HG03196 (cell line): ENCODE data around the gene MVD.
"Not testable (repeated sequence)": the region's sequence is repeated elsewhere in the genome, so short reads cannot be mapped to it uniquely, and the experiment has no call there.

Source experiments
- ATAC-seq: cut with Tn5 transposase; IDR thresholded peaks from one replicate; pipeline ENCODE4 v1.9.1; 2021; ENCODE audit not compliant: unreplicated experiment

MVD gene

DNA sequence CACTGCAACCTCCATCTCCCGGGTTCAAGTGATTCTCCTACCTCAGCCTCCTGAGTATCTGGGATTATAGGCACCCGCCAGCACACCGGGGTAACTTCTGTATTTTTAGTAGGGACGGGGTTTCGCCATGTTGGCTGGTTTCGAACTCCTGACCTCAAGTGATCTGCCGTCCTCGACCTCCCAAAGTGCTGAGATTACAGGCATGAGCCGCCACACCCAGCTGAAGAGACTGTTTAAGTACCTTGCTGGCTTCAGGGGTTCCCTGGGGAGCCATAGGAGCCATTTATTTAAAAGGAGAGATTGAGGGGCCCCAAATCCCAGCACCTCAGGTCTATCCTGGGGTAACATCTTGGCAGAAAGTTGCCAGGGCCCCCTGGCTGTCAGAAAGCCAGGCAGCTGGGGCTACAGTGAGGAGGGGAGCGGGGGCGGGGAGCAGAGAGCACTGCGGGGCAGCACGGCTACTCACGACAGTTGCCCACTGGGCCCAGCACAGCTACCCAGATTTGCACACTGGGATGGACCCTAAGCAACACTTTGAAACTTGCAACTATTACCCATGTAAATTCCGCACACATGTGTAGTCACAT, 21.8 kb upstream of the MVD start:
- no peak for ATAC-seq

DNA sequence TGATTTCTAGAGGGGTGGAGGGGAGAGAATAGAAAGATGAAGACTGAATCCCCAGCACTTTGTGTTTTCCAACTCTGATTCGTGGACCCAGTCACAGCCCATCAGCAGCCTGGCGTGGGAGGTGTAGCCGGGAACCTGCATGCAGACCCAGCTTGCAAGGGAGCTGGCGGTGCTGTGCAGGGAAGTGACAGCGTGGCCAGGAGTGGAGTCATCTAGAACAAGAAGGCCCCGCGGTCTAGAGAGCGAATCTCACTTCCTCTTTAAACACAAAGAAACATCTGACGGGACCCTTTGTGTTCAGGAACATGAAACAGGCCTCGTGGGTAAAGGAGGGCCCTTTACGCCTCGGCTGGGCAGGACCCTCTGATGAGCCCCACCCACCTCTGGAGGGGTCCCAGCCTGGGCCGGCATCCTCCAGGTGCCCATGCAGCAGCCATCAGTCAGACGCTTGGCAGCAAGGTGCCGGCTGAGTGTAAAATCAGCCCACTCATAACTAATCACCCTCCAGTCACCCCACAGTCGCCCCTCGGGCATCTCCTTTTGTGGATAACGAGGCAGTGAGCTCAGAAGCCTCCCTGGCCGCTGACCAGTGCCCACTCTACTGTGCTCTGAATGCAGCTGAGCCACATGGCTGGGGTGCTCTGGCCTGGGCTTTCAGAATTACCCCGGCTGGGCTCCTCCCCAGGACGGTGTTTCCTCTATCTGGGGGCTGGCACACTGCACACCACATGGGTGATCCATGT, 19.0 kb upstream of the MVD start:
- ATAC-seq: peak; percentile 63

DNA sequence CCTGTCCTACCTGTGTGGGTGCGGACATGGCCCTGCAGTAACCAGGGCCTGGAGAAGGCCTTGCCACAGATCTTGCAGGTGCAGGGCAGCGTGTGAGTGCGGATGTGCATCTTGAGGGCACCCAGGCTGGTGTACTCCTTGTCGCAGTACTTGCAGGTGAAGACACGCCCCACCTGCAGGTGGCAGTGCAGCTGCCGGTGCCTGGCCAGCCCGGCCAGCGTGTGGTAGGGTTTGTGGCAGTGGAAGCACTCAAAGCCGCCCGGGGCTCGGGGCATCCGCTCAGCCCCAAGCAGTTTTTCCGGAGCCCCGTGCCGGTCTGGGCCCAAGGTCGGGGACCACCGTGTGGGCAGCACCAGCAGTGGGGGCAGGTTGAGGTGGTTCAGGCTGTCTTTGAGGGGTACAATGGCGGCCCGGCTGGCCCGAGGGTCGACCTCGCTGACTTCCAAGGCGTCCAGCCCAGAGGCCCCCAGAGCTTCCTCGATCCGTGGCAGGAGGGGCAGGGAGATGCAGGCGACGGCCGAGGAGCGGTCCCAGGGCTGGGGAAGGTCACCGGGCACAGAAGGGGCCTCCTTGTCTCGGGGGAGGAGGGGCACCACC, 18.3 kb upstream of the MVD start:
- no peak for ATAC-seq

DNA sequence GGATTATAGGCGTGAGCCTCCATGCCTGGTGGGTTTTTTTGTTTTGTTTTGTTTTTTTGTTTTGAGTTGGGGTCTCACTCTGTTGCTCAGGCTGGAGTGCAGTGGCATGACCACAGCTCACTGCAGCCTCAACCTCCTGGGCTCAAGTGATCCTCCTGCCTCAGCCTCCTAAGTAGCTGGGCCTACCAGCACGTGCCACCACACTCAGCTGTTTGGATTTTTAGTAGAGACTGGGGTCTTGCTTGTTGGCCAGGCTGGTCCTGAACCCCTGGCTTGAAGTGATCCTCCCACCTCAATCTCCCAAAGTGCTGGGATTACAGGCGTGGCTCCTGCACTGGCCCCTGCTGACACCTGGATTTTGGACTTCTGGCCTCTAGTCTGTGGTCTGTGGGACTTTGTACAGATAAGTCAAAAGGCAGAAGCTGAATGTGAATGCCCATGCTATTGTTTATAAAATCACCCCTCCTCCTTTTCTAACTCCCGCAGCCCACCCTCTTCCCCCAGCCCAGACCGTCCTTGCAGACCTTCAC, 17.7 kb upstream of the MVD start:
- ATAC-seq: no peak

DNA sequence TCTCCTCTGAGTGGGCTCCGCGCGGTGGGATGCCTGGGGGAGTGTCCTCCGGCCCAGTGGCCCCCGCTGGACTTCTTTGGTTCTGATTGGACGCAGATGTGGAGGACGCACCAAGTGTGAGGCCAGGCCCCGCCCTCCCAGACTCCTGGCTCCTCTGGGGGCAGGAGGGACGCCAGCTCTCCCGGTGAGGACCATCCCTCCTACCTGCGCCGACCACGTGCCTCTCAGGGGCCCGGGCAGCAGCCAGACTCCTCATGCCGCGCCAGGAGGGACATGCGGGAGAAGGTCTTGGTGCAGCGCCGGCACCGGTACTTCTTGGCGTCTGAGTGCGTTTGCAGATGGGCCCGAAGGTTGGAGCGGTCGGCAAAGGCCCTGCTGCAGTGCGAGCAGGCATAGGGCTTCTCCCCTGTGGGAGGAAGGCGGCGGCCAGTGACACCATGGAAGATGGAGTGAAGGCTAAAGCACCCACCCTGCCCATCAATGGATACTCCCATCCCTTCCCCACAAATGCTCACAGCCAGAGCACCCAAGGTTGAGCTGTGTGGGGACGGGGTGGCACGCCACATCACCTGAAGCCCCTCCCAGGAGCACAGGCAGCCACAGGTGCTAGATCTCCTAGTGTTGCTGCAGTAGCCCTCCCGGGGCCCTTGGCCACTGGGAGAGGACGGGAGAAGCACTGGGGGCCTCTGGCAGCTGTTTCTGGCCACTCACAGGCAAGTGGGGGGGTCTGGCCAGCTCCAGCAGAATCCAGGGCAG, 15.5 kb upstream of the MVD start:
- no peak for ATAC-seq

DNA sequence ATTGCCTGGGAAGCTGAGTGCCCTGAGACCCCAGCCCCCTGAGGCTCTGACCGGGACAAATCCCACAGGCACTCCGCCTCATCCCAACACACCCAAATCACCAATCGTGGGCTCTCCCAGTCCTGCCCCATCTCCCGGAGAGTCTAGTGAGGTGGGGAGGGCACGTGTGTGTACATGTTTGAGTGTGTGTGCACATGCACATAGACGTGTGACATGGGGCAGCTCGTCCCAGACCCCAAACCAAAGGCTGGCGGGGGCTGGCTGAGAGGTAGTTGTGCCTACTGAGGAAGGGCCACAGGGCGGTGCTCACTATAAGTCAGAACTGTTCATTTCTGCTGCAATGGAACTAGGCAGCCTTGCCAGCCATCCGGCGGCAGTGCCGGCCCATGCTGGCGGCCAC, 14.8 kb upstream of the MVD start:
- no peak for ATAC-seq

DNA sequence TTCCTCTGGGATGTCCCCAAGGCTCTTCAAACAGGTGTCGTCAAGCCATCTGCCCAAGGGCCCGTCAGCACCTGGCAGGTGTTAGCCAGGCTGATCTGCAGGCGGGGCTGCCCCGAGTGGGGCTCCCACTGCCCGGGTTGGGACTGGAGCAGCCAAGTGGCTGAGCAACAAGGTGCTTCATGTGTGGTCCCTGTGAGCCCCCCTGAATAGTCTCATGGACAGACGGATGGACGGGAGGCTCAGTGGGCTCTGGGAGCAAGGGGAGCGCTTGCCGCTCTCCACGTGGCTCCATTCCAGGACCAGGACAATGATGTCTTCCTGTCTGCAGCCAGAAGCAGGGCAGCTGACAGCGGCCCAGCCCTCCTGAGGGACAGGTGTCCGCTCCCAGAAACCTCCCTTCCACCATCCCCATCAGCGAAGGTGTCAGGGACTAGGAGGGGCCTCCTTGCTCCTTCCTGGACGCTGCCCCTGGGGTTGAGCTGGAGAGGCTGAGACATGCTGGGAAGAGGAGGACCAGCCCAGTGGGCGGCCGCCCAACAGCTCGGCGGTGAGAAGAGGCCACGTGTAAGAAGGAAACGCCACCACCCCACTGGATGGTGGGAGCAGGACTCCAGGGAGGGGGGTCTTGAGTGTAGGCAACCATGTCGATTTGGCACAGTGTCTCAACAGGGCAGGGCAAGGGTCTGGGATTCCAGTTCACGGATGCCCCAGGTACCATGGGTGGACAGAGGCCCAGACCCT, 13.8 kb upstream of the MVD start:
- ATAC-seq: no peak

DNA sequence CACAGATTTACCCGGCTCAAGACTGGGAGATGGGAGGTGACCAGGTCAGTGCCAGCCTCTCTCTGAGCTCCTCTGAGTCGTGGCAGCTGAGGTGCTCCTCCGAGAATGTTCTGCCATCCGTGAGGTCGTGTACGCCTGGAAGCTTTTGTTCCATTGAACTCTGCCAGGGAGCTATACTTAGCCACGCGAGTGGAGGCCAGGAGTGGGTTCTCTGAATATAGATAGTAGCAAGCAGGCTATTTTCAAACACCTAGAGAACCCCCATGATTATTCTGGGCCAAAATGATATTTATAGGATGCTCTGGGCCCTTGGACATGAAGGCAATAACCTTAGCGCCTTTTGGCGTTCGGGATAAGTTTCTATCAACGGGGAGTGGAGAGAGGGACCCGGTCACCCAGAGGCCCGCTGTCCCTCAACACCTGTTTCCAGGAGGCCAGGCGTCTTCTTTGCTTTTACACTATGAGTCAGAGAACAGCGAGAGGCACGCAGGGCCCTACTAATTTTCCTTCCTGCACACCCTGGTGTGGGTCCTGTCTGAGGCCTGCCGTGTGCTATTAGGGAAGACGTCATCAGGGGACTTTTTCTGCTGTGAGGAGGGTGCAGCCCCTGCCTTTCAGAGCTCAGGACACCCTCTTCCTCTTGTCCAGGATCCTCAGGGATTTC, 11.0 kb upstream of the MVD start:
- ATAC-seq: no peak

DNA sequence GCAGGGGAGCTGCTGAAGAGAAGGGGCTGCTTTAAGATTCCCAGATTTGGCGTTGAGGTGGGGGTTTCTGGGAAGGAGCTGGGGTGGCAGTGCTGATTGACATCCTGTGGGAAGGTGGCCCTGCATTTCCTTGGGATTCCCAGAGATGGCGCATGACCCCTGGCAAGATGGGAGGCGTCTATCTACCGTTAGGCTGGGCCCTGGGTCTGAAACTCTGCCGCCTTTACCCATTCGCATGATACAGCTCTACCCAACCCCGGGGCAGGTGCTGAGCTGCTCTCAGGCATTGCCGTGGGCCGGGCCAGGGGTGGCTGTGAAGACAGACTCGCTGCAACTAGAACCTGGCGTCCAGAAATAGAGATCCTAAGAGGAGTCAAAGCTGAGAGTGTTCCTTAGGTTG, 9.9 kb upstream of the MVD start:
- no peak for ATAC-seq

DNA sequence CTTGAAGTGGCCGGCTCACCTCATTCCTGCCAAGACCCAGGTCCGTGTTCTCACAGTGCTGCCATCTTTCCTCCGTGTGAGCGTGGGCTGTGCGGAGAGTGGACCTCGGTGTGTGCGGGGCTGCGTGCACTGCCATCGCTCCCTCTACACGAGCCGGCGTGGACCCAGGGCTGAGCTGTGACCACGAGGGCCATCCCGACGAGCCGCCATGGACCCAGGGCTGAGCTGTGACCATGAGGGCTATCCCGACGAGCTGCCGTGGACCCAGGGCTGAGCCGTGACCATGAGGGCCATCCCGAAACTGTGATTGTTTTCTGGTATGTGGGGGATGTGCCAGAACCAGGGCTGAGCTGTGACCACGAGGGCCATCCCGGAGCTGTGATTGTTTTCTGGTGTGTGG, 8.9 kb upstream of the MVD start:
- ATAC-seq: no peak

DNA sequence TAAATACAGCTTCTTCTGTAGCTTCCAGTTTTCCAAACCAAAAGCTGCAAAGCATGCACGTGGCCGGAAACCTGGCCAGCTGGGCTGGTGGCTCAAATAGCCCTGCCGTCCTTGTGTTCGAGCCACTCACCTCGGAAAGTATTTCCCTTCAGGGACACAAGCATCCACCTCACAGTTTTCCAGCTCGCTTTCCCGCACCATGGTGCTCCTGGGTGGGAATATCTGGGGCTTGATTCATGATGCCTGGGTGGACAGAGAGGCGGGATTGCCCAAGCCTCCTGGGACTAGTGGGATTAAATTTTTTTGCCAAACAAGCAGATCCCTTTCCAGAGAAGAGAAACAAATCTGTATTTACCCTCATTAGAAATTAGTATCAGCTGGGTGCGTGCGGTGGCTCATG, 7.1 kb upstream of the MVD start:
- ATAC-seq: no peak

DNA sequence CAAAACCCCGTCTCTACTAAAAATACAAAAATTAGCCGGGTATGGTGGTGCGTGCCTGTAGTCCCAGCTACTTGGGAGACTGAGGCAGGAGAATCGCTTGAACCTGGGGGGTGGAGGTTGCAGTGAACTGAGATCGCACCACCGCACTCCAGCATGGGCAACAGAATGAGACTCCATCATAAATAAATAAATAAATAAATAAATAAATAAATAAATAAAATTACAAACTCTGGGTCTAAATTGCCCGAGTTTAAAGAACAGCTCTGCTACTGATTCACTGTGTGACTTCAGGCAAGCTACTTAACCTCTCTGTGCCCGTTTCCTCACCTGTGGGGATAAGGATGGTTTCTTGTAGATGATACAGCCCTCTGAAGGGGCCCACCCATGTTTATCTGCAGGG, 6.6 kb upstream of the MVD start:
- ATAC-seq: not testable (repeated sequence)

DNA sequence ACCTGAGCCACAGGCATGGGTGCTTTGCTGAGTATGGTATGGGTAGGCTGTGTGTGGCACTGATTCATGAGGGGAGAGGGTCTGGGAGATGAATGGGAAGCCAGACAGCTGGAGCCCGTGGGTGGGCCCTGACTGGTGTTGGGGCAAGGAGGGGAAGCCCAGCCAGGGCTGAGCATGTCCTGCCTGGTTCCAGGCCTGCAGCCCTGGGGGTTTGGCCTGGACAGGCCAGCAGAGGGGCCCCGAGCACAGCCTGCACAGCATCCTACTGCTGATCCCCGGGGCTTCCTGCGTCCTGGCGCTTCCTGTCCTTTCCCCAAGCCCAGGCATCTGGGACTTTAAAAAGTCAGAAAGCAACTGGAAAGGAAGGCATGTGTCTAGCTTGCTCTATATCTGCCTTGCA, 4.6 kb upstream of the MVD start:
- ATAC-seq: no peak

DNA sequence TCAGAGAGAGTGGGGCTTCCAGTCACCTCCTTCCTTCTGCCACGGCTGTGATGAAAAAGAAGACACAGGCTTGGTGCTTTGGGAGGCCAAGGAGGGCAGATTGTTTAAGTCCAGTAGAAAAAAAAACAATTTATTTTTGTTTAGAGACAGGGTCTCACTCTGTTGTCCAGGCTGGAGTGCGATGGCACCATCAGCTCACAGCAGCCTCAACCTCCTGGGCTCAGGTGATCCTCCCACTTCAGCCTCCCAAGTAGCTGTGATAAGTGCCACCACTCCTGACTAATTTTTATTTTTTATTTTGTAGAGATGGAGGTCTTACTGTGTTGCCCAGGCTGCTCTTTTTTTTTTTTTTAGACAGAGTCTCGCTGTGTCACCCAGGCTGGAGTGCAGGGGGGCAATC, 2.7 kb upstream of the MVD start:
- no peak for ATAC-seq

DNA sequence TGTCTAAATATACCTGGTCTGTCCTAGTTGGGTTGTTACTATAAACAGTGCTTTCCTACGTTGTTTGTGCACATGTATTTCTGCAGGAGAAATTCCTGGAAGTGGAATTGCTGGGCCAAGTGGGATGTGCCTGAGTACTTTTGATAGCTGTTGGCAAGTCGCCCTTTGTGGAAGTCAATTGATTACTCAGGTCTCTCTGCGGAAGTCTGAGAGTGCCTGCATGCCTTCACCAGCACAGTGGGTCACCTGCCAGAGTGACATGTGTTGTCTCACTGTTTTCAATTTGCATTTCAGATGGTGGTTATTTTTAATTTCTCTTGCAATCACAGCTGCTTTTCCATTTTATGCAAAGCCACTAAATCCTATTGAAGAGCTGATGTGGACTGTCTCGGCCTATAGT, 2.3 kb upstream of the MVD start:
- ATAC-seq: no peak

DNA sequence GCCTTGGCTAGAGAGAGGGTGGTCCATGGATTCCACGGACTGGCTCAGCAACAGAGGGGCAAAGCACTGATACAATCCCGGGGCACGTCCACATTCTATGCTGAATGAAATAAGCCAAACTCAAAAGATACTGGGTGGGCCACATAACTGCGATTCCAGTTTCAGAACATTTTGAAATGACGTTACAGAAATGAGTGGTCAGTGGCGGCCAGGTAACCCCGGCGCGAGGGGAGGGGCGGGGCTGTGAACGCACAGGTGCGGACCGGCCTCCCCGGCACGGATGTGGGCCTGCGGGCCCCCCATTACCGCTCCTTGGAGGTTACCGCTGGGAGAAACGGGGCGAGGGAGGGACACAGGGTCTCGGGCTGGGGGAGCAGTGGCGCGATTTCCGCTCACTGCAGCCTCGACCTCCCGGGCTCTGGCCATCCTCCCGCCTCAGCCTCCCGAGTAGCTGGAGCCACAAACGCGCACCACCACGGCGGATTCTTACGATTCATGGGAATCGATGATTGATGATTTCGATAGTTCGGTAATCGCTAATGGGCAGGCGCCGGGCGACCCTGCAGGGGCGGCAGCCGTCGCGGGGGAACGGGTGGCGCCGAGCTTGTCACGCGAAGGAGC, 559 bp downstream of the MVD start:
- ATAC-seq: no peak

DNA sequence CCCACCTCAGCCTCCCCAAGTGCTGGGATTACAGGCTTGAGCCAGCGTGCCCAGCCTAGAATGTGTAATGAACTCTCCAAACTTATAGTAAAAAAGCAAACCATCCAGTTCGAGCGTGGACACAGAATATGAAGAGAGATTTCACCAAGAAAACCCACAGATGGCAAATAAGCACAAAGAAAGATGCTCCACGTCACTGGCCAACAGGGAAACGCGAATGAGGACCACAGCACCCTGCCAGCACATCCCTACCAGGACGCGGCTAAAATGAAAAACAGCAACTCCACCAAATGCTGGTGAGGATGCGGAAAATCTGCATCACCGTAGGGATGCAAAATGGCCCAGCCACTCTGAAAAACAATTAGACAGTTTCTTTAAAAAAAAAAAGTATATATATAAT, 1.4 kb downstream of the MVD start:
- no peak for ATAC-seq

DNA sequence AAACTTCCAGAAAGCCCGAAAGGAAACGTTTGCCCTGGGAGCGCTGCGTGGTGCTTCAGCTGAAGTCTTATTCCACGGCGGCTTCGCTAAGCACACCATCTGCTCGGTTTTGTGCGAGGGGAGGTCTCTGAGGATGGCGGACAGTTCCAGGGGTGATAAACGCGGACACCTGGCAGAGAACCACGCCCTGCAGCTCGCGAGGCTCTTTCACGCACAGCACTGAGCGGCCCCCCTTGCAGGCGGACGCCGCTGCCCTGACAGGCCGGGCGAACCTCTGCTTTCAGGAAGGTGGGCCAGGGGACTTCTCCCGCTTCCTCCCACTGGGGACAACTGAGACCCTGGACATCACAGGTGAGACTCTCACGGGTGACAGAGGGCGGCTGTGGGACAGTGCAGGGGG, 3.7 kb downstream of the MVD start:
- ATAC-seq: no peak

DNA sequence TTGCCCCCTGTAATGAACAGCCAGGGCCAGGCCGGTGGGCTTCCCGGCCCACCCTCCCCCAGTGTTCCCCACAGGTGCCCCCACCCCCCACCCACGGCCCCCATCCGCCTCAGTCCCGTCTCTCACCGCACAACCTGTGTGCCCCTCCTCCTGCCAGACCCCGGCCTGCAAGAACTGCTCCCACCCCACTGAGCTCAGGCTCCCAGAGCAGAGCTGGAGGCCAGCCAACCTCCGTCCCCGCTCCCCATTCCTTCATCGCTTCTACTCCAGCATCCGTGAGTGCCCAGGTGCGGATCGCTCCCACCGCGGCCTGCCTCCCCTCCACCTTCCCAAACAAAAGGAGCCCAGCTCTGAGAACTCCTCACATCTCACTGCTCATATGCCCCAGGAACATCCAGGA, 4.2 kb downstream of the MVD start:
- no peak for ATAC-seq

DNA sequence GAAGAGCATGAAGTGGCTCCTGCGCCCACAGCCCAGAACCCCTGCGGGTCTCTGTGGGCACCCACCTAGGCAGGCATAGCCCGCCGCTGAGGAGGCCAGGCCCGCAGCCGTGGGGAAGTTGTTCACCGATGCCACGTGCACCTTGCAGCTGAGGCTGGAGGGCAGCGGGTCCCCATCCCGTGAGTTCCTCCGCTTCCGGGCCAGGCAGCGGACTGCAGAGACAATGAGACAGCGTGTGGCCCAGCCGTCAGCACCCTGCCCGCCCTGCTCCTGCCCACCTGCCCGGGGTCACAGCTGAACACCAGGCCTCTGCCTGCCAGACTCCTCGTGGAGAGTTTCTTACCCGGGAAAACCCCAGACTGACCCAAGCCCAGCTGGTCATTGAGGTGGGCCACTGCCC, 5.5 kb downstream of the MVD start:
- no peak for ATAC-seq
